Stimulated activated naive CD4-positive, alpha-beta T cell (primary cell): ENCODE results near the gene RDH13.

ENCODE experiments used
- DNase-seq, 6 experiments: peaks; one replicate each; lab custom pipeline; 2025; lab: John Stamatoyannopoulos, UW

The RDH13 gene

DNA sequence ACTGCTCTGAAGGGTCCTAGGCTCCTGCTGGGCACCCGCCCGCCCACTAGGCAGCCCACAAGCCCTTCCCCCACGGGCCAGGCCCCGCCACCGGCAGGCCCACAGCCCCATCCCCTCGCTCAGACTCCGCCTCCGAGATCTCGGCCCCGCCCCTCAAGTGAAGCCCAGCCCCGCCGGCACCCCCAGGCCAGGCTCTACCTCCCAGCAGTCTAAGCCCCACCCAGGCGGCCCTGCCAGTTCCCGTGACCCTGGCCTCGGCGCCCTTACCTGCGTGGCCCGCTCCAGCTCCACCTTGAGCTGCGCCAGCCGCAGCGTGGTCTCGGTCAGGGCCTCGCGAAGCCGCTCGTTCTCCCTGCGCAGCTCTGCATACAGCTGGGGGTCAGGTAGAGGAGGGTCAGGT lies 29.0 kb upstream of the RDH13 start:
- no peak for DNase-seq

DNA sequence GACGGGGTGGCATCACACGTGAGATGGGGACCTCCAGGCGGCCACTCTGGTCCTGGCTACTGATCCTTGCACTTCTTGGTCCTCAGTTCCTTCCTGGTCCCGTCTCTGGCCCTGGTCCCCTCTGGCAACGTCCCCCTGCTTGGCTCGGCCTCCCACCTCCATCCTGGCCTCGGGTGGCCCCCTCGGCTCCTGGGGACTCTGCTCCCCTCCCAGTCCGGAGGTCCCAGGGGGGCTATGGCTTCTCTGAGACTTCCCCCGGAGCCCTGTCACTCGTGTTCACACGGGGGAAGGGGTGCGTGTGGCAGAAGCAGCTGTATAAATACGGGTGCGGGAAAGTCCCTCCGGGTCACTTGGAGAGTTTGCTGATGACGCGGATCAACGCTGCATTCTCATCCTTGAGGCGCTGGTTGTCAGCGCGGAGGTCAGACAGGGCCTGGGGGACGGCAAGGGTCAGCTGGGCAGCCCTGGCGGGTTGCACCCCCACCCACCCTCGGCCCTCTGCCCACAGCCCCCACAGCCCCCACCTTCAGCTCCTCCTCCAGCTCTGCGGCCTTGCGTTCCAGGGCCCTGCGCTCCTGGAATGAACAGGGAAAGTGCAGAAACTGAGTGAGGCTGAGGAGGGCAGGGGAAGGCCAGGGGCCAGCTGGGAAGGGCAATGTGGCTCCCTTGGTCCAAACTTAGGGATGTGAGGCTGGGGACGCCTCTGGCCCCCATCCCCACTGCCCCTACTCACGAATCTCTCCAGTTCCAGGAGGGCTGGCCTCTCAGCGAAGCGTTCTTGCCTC lies 28.4 kb upstream of the RDH13 start:
- DNase-seq, result no peak

DNA sequence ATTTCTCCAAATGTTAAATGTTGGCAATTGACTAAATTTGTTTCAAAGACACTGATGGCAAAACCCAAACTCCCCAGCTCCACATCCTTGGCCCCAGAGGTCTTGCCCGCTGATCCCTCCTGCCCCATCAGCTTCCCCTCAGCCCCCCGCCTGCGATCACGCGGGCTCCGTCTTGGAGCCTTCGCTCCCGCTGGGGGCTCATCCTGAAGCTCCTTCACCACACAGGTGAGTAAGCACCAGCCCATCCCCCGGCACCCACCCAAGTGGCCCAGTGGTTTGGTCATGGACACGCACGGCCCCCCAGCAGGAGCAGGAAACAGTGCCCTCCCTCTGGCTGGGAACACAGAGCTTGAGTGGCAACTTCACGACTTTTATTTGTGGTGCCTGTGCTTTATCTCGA lies 27.6 kb upstream of the RDH13 start:
- DNase-seq, result no peak

DNA sequence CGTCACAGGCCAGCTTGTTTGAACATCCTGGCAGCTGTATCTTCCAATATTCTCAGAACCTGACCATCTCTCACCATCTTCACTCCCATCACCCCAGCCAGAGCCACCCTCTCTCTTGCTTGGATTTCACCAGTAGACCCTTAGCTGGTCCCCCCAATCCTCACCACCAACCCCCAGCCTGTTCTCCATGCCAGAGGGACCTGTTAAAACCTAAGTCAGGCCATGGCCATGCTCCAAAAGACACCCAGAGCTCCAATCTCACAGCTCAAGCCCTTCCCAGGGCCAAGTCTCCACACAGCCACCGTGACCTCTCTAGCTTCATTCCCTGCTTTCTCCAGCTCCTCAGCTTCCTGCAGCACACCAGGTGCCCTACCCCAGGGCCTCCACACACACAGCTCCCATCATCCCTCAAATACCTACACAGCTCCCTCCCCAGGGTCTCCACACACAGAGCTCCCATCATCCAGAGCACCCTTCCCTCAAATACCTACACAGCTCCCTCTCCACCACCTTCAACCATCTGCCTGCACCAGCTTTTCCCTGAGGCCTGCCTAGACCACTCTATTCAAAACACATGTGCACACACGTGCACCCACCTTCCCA lies 26.5 kb upstream of the RDH13 start:
- no peak for DNase-seq

DNA sequence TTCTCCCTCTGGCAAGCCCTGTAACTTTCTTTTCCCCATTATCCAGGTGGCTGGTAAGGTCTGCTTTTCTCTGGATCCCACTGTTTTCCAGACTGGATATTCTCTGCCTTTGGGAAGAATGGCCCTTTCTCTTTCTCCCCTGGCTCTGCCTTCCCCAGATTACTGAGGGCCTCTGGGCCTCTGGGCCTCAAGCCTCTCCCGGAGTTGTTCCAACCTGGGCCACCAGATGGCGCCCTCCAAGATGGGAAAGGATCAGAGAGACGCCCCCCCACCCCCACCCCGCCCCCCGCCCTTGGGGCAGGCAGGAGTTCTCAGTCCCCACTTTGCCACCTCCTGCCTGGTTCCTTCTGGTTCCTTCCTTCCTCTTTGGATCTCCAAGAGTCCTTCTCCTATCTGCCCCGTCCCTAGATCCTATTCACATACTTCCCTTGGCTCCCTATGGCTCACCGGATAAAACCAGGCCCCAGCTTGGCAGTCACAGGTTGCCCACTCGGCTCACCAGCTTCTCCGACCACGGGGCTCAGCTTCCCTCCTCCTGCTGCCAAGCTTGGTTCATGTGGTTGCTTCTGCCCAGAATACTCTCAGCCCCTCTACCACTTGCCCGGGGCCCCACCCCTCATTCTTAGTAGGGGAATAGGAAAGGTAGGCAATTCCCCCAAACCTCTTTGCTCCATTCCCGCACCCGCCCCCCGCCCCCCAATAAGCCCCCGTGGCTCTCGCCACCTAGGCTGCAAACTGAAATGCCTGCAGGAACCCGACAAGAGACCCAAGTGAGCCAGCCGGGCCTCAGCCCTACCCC lies 25.8 kb upstream of the RDH13 start:
- DNase-seq, result peak; percentile 22 to 76 (median 68)

DNA sequence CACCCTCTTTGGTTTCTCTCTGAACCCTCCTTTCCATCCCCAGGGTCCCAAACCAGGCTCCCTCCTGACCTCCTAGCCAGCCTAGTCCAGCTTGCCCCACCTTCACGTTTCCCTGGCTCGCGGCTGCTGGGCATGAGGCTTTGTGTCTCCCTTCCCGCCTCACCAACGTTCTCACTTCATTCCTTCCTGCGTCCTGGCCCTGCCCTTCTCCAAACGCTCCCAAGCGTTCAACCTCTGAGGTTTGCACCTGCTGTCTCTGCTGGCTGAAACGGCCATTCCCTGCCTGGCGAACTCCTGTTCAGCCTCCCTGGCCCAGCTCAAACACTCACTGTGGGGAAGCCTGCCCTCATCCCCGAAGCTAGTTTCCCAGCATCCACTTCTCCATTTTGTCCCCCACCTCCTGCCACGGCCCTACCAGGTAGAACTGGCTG lies 25.1 kb upstream of the RDH13 start:
- DNase-seq, result no peak

DNA sequence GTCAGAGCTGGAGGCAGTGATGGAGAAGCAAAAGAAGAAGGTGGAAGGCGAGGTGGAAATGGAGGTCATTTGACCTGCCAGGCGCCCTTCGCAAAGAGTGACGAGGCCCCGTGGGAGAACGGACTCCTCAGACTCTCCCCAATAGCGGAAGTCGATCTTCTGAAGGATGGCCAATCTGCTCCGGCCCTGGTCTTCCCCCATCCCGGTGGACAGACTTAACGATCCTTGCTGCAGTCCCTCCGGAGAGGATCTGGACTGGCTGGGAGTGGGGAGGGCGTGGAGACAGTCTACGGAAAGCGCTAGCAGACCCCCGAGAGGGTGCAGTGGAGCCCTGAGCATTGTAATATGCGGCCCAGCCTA lies 24.6 kb upstream of the RDH13 start:
- DNase-seq, result no peak

DNA sequence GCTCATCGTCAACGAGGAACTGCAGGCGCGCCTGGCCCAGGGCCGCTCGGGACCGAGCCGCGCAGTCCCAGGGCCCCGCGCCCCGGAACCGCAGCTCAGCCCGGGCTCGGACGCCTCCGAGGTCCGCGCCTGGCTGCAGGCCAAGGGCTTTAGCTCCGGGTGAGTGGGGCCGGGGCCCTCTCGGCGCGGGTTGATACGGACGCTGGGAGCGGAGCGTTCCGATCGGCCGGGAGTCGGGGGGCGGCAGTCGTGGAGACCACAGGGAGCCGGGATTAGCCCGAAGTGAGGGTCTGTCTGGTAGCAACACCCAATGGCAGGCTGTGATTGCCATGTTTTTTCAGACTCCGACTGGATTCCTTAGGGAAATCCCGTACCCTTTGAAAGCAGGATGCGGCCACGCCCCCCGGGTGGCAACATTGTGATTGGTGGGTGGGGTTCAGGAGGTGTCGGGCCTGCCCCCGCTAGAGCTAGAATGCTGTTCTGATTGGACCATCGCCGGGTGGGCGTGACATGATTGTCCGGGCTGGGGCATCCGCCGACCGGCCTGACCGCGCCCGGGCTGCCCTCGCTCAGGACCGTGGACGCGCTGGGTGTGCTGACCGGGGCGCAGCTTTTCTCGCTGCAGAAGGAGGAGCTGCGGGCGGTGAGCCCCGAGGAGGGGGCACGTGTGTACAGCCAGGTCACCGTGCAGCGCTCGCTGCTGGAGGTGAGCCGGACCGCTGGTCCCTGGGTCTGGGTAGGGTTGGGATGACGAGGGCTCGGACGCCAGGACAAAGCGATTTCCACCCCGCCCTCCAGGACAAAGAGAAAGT lies 24.0 kb upstream of the RDH13 start:
- peak in 5 of 6 experiments; percentile 3 to 45 (median 31) for DNase-seq

DNA sequence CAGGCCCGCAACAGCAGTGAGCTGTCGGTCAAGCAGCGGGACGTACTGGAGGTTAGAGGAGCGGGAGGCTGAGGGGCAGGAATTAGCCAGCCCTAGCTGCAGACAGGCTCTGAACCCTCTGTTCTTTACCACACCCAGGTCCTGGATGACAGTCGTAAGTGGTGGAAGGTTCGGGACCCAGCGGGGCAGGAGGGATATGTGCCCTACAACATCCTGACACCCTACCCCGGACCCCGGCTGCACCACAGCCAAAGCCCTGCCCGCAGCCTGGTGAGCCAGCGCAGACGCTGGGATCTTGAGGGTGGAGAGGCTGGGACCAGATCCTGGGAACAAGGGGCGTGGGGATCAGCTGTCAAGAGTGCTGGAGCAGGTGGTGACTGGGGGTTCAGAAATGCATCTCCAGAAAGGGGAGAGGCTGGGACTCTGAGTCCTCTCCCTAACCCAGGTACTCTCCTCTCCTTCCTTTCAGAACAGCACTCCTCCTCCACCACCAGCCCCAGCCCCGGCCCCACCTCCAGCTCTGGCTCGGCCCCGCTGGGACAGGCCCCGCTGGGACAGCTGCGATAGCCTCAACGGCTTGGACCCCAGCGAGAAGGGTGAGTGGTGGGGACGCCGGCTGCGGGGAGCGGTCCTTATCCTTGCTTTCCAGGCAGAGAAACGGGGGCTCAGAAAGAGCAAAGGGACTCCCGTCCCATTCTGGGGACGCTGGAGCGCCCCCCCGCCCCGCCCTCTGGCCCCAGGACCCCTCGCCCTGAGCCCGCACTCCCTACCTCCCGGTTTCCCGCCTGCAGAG lies 23.2 kb upstream of the RDH13 start:
- DNase-seq, result peak in 1 of 6 experiments; percentile 23

DNA sequence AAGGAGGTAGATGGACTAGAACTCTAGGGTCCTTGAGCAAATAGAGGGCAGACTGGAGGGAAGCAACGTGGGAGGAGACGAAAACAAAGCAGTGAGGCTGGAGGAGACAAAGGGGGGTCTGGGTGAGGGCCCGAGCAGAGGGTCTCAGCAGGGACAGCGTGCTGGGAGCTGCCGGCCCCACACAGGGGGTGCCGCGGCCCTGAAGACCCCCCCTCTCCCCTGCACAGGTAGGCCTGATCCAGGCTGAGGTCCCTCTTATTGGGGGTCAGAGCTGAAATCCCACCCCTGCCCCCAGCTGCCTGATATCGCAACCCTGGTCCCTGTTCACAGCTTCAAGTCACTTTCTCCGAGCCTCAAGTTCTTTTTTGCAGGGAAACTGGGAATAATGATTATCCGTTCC lies 21.5 kb upstream of the RDH13 start:
- no peak for DNase-seq

DNA sequence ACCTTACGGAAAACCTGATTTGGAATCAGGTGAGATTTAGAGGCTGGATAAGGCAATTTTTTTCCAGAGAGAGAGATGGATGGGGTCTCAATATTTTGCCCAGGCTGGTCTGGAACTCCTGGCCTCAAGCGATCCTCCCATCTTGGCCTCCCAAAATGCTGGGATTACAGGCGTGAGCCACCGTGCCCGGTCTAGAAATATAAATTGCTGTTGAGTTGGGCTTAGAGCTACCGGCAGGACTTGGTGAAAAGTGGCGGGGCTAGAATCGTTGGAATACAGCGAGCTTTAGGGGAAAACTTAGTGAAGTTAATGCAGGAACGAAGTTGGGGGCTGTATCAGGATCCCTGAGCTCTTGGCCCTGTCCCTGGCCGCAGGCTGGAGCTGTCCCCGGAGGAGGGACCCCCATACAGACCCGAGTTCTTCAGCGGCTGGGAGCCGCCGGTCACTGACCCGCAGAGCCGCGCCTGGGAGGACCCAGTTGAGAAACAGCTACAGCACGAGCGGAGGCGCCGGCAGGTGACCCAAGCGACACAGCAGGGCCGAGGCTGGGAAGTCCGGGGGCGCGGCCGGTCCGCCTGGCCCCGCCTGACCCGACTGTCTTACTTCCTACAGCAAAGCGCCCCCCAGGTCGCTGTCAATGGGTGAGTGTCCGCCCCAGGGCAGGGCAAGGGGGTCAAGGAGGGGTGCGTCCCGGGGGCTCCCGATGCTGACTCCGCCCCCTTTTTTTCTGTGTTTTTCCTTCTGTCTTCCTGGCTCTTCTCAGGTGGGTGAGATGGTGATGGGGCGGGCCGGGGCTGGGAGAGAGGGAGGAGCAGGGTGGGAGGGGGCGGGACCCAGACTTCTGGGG lies 20.3 kb upstream of the RDH13 start:
- no peak for DNase-seq

DNA sequence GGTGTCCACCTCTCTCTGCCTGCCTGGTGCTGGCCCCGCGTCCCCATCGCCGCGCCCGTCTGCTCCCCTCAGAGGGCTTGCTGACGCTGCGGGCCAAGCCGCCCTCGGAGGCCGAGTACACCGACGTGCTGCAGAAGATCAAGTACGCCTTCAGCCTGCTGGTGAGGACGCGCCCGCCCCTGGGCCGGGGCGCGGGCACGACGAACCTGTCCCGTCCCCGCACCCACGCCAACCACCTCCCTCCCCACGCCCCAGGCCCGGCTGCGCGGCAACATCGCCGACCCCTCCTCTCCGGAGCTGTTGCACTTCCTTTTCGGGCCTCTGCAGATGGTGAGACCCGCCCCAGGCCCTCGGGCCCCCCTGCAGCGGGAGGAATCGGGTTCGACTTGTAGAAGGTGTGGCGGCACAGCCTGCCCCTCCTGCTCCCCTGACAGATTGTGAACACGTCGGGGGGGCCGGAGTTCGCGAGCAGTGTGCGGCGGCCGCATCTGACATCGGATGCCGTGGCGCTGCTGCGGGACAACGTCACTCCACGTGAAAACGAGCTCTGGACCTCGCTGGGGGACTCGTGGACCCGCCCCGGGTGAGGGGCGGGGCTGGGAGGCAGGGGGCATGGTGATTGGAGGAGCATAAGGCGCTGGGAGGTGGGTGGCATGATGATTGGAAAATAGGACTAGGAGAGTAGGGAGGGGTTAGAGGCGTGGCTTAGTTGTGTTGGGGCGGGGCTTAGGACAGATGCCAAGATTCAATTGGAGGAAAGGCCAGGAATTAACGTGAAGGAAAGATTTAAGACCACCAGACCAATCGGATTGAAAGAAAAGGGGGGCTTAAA lies 19.3 kb upstream of the RDH13 start:
- DNase-seq, result peak in 3 of 6 experiments; percentile 28 to 48 (median 44)

DNA sequence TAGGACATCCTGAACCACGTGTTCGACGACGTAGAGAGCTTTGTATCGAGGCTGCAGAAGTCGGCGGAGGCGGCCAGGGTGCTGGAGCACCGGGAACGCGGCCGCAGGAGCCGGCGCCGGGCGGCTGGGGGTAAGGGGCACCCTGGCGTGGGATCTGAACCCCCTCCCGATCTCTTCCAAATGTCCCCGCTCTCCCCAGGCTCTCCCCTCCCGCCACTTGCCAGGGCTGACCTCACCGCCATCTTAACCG lies 18.7 kb upstream of the RDH13 start:
- DNase-seq, result no peak

DNA sequence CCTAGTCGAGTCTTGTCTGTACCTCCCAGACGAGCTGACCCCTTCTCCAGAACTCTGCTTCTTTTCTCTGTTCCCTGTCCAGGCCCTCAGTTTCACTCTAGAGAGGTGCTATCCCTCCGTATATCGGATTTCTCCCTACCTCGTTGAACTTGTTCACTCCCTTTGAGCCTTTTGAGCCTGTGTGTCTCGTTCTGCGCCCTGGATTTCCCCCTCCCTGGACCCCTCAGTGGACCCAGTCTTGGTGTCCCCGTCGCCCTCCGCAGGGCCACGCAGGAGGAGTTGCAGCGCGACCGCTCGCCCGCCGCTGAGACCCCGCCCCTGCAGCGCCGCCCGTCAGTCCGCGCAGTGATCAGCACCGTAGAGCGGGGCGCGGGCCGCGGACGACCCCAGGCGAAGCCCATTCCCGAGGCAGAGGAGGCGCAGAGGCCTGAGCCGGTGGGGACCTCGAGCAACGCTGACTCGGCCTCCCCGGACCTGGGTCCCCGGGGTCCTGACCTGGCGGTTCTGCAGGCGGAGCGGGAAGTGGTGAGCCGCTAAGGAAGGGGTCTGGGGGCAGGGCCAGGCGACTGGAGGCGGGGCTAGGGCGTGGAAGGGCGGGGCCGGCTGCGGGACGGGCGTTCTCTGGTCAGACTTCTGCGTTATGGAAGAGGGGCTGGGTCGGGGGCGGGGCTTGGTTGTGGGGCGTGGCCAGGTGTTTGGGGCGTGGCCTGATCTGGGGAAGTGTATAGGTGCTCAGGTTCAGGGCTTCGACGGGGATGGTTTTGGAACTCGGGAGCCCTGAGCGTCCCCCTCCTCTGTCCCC lies 18.2 kb upstream of the RDH13 start:
- peak; percentile 73 to 85 (median 82) for DNase-seq

DNA sequence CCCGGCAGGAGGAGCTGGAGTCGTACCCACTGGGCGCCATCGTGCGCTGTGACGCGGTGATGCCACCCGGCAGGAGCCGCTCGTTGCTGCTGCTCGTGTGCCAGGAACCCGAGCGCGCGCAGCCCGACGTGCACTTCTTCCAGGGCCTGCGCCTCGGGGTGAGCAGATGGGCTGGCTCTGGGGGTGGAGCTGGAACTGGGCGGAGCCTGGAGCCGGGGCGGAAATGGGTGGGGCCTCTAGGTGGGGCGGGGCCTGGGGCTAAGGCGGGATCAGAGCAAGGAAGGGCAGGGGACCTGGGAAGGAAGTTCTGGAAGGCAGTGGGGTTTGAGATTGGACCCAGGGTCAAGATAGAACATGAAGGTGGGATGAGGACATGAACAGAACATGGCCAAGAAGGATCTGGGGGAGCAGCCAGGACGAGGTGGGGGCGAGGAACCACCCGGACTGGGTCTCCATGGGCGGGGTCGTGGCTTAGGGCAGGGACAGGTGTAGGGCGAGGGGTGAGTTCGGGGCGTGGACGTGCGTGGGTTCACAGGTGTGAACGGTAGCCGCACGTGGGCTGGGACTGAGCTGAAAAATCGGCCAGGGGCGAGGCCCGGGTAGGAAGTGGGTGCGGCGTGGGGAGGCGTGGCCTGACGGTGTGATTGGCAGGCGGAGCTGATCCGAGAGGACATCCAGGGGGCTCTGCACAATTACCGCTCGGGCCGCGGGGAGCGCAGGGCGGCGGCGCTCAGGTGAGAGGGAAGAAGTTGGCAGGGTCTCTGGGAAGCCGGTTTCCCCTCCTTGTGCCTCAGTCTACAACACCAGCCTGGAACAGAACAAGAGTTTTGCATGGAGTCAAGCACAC lies 17.4 kb upstream of the RDH13 start:
- peak; percentile 12 to 59 (median 30) for DNase-seq

DNA sequence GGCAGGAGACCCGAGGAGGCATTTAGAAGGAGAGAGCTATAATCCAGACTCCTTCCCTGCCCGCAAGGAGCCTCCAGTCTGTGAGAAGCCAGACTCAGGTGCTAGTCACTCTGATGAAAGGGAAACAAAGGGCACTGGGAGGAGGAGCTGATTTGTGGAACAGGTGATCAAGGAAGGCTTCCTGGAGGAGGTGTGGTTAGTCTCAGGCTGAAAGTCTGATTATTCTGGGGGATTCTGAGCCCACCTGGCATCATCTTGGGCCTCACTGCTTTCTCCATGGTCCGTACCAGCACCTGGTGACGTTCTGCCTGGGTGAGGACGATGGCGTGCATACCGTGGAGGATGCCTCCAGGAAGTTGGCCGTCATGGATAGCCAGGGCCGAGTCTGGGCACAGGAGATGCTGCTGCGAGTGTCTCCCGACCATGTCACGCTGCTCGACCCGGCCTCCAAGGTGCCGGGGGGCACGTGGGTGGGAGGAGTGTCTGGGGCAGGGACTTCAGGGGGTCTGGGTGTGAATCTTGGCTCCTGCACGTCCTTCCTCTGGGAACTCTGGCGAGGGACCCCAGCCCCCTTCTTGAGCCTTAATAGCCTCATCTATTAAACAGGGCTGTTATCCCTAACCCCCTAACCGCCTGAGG lies 16.6 kb upstream of the RDH13 start:
- no peak for DNase-seq

DNA sequence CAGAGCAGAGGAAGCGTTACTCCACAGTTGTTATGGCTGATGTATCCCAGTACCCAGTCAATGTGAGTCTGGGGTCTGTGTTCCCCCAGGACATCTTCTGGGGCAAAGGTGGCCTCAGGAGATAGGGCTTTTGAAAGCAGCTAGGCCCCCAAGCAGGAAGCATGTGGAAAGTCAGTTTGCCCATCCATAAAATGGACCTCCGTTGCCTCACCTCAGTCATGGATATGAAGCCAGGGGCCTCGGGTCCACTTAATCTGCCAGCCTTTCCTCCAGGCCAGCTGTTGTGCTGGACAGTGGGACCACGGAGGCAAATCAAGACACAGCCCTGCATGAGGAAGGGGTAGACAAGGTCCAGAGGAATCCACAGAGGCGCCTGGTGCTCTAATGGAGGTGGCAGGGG lies 16.0 kb upstream of the RDH13 start:
- DNase-seq, result no peak
